ENCODE data around the gene TTBK2. TPM values are rescaled to one million over a fixed set of nuclear protein-coding genes. Genes with fewer than 3 reads are reported as not detected.

The TTBK2 gene
- total and polyA plus RNA-seq, 2 donors (not counting 1 experiment from before 2014, with no cell fraction given) = 4.3 to 39.6 TPM

- WGBS (ENCODE audit: insufficient coverage) = 96% methylated on average over 10 of the region's 11 CpGs
Observed at GRCh38 chr15:42798802-42799201, 121.8 kb downstream of the TTBK2 start.

More at GRCh38 chr15:42798802-42799201, 121.8 kb downstream of the TTBK2 start:
- Histone ChIP-seq H3K9me3 (ENCODE audit: control extremely low read depth in 1 of 3, control insufficient read depth in 2 of 3, insufficient read depth in 1 of 3, low read length in 2 of 3) (no peaks in the 10 kb centered on the region), H2AFZ (ENCODE audit: insufficient read depth, low read depth, low read length, poor library complexity, severe bottlenecking) (no peak overlapping the region), H3K4me2 (replicated peaks; ENCODE audit: low read depth, low read length, poor library complexity, severe bottlenecking) (no peak overlapping the region), H3K4me1 (ENCODE audit: control insufficient read depth in 2 of 2, insufficient read depth in 2 of 2, low read length in 2 of 2) (no peaks in the 10 kb centered on the region), H4K20me1 (ENCODE audit: control insufficient read depth, insufficient read depth, low read length, poor library complexity, severe bottlenecking) (no peaks in the 10 kb centered on the region), H3K27ac (ENCODE audit: low read length in 2 of 2) (no peak overlapping the region), H3K4me3 (ENCODE audit: control extremely low read depth in 1 of 5, extremely low read depth in 1 of 5, insufficient read depth in 1 of 5, low read depth in 2 of 5, low read length in 4 of 5) (no peak overlapping the region), H3K27me3 (replicated peaks in 1 of 4; ENCODE audit: control extremely low read depth in 1 of 4, control insufficient read depth in 3 of 4, insufficient read depth in 4 of 4, low read length in 3 of 4) (no peaks in the 10 kb centered on the region), H3K36me3 (replicated peaks in 1 of 2; ENCODE audit: control extremely low read depth in 1 of 2, control insufficient read depth in 1 of 2, extremely low read depth in 1 of 2, insufficient read depth in 2 of 2, low read length in 1 of 2) (peaks cover 0 to 15% of the 10 kb centered on the region in 2 experiments), H3K79me2 (ENCODE audit: control insufficient read depth, insufficient read depth, low read length) (no peaks in the 10 kb centered on the region), H3K9ac (ENCODE audit: low read length) (no peak overlapping the region)
- Mint-ChIP-seq H3K27me3 (no peaks in the 10 kb centered on the region), H3K4me1 (no peaks in the 10 kb centered on the region), H3K9me3 (ENCODE audit: insufficient read depth) (no peaks in the 10 kb centered on the region), H3K27ac (no peak overlapping the region), H3K4me3 (no peak overlapping the region)
- intact Hi-C loops (cut with micrococcal nuclease) = no loop called here
- ChIA-PET POLR2A (no interaction called here), CTCF (no interaction called here)
- DNase-seq (no peak), ATAC-seq (ENCODE audit: low read depth) (no peak)
- TF ChIP-seq CTCF (IDR thresholded peaks at IDR 0.05) = no peak
- no peak for TF ChIP-seq EZH2 (IDR thresholded peaks at IDR 0.05; ENCODE audit: borderline replicate concordance, insufficient read depth, low read depth, low read length, poor library complexity, severe bottlenecking)

Data from B cell (primary cell).